Loucy (cell line): ENCODE measurements around the gene IL1B.

ENCODE experiments used
- H2AFZ ChIP-seq: fragments of 200-600 bp; sonication (generic); 2 replicates; pipeline ENCODE4 v1.6.0; 2016; ENCODE audit warnings: antibody characterized with exemption, mild to moderate bottlenecking, low read length, moderate library complexity
- H3F3A ChIP-seq: fragments of 200-600 bp; 2 replicates; pipeline ENCODE4 v1.6.0; 2016; ENCODE audit warnings: antibody characterized with exemption, low read depth, mild to moderate bottlenecking
- H3K27me3 ChIP-seq: fragments of 200-600 bp; sonication (generic); 2 replicates; pipeline ENCODE4 v1.6.1; 2014; ENCODE audit warnings: low read length, mild to moderate bottlenecking; ENCODE audit not compliant: insufficient read depth, poor library complexity, severe bottlenecking
- H3K36me3 ChIP-seq: fragments of 200-600 bp; sonication (generic); 2 replicates; pipeline ENCODE4 v1.6.1; 2016; ENCODE audit warnings: low read length; ENCODE audit not compliant: insufficient read depth
- H3K4me1 ChIP-seq: fragments of 200-600 bp; sonication (generic); 2 replicates; pipeline ENCODE4 v1.5.1; 2014; ENCODE audit warnings: low read length, mild to moderate bottlenecking; ENCODE audit not compliant: insufficient read depth, poor library complexity, severe bottlenecking
- H3K4me2 ChIP-seq: fragments of 200-600 bp; sonication (generic); 2 replicates; pipeline ENCODE4 v1.6.0; 2014; ENCODE audit warnings: antibody characterized with exemption, low read length, low read depth, mild to moderate bottlenecking; ENCODE audit not compliant: poor library complexity, severe bottlenecking
- H3K4me3 ChIP-seq: fragments of 200-600 bp; sonication (generic); 2 replicates; pipeline ENCODE4 v1.5.1; 2014; ENCODE audit warnings: low read length, mild to moderate bottlenecking, mixed read lengths; ENCODE audit not compliant: poor library complexity, severe bottlenecking
- H3K79me2 ChIP-seq: fragments of 200-600 bp; sonication (generic); 2 replicates; pipeline ENCODE4 v1.6.1; 2014; ENCODE audit warnings: low read length; ENCODE audit not compliant: insufficient read depth
- H3K9ac ChIP-seq: fragments of 200-600 bp; sonication (generic); 2 replicates; pipeline ENCODE4 v1.6.0; 2014; ENCODE audit warnings: mild to moderate bottlenecking, low read depth, low read length, moderate library complexity; ENCODE audit not compliant: poor library complexity, severe bottlenecking
- H3K9me2 ChIP-seq: fragments of 200-600 bp; sonication (generic); replicated peaks from 2 replicates; pipeline ENCODE4 v1.6.1; 2016; ENCODE audit warnings: low read depth, low read length, mixed read lengths
- H3K9me3 ChIP-seq: fragments of 200-600 bp; sonication (generic); 2 replicates; pipeline ENCODE4 v1.6.1; 2014; ENCODE audit warnings: mild to moderate bottlenecking, antibody characterized with exemption, low read length, low read depth; ENCODE audit not compliant: insufficient read depth
- H4K20me1 ChIP-seq: fragments of 200-600 bp; sonication (generic); 2 replicates; pipeline ENCODE4 v1.6.0; 2014; ENCODE audit warnings: antibody characterized with exemption, low read length, mild to moderate bottlenecking; ENCODE audit not compliant: insufficient read depth, poor library complexity, severe bottlenecking
- EZH2phosphoT487 ChIP-seq: fragments of 200-600 bp; IDR thresholded peaks from 2 replicates; pipeline ENCODE4 v1.6.1; 2018; ENCODE audit warnings: antibody characterized with exemption, mild to moderate bottlenecking, moderate library complexity, borderline replicate concordance
- TF ChIP-seq, protein P1 (sequence below): fragments of 200-600 bp; sonication (generic); conservative IDR thresholded peaks from 2 replicates; pipeline ENCODE4 v1.5.1; 2014; ENCODE audit warnings: mild to moderate bottlenecking, antibody characterized with exemption, low read length

IL1B gene

DNA sequence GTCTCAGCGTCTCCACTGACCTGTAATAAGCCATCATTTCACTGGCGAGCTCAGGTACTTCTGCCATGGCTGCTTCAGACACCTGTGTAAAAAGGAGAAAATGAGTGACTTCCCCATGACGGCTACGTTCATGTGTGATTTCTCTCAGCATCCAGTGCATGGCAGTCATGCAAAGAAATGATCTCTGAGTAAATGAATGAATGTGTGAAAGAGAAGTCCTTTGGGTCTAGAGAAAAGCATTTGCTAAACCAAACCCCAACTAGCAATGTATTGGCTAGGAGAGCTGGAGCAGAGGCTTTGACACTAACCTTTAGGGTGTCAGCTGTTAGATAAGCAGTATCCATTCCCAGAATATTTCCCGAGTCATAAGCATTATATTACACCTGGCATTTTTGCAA lies 417 bp downstream of the IL1B start:
- no peak overlapping the region for H3K4me2 ChIP-seq
- H3K79me2 ChIP-seq, result no peaks in the 10 kb centered on the region
- no peaks in the 10 kb centered on the region for H3K9me3 ChIP-seq
- H3F3A ChIP-seq, result no peaks in the 10 kb centered on the region
- no peak overlapping the region for H3K9ac ChIP-seq
- no peak overlapping the region for H2AFZ ChIP-seq
- no peak for TF ChIP-seq EZH2phosphoT487
- TF ChIP-seq, protein P1, sequence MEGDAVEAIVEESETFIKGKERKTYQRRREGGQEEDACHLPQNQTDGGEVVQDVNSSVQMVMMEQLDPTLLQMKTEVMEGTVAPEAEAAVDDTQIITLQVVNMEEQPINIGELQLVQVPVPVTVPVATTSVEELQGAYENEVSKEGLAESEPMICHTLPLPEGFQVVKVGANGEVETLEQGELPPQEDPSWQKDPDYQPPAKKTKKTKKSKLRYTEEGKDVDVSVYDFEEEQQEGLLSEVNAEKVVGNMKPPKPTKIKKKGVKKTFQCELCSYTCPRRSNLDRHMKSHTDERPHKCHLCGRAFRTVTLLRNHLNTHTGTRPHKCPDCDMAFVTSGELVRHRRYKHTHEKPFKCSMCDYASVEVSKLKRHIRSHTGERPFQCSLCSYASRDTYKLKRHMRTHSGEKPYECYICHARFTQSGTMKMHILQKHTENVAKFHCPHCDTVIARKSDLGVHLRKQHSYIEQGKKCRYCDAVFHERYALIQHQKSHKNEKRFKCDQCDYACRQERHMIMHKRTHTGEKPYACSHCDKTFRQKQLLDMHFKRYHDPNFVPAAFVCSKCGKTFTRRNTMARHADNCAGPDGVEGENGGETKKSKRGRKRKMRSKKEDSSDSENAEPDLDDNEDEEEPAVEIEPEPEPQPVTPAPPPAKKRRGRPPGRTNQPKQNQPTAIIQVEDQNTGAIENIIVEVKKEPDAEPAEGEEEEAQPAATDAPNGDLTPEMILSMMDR, result no peak
- no peaks in the 10 kb centered on the region for H3K27me3 ChIP-seq
- H3K36me3 ChIP-seq, result no peaks in the 10 kb centered on the region
- peaks cover 14% of the 10 kb centered on the region for H3K4me1 ChIP-seq
- no peaks in the 10 kb centered on the region for H3K9me2 ChIP-seq
- no peaks in the 10 kb centered on the region for H4K20me1 ChIP-seq
- H3K4me3 ChIP-seq, result no peak overlapping the region

GRCh38 chr2:112835536-112836162 lies 930 bp downstream of the IL1B start:
- Histone ChIP-seq H3K4me1 (peaks cover 15% of the 10 kb centered on the region), H3K9me3 (no peaks in the 10 kb centered on the region), H3K36me3 (no peaks in the 10 kb centered on the region), H3K9ac (no peak overlapping the region), H4K20me1 (no peaks in the 10 kb centered on the region), H3K4me3 (no peak overlapping the region), H3K4me2 (no peak overlapping the region), H3K9me2 (no peaks in the 10 kb centered on the region), H3K79me2 (no peaks in the 10 kb centered on the region), H2AFZ (no peak overlapping the region), H3F3A (no peaks in the 10 kb centered on the region), H3K27me3 (no peaks in the 10 kb centered on the region)
- no peak for TF ChIP-seq EZH2phosphoT487
- TF ChIP-seq, protein P1, result no peak

GRCh38 chr2:112835061-112835501 lies 1.5 kb downstream of the IL1B start:
- Histone ChIP-seq H4K20me1 (no peaks in the 10 kb centered on the region), H3K4me1 (peaks cover 15% of the 10 kb centered on the region), H3K27me3 (no peaks in the 10 kb centered on the region), H3K9me2 (no peaks in the 10 kb centered on the region), H3K9me3 (no peaks in the 10 kb centered on the region), H3K4me3 (no peak overlapping the region), H3F3A (no peaks in the 10 kb centered on the region), H3K36me3 (no peaks in the 10 kb centered on the region), H3K79me2 (no peaks in the 10 kb centered on the region), H2AFZ (no peak overlapping the region), H3K9ac (no peak overlapping the region), H3K4me2 (no peak overlapping the region)
- no peak for TF ChIP-seq EZH2phosphoT487
- TF ChIP-seq, protein P1, result no peak
